ENCODE measurements around the gene CDK5. TPM values are rescaled to one million over a fixed set of nuclear protein-coding genes. Genes with fewer than 3 reads are reported as not detected.
A peak's percentile ranks its signal among the peaks of the same experiment; 100 is the strongest.

The CDK5 gene
- total and polyA plus RNA-seq, 2 of the 13 experiments (the other 11 are each of a cell fraction or from before 2014, with no cell fraction given): 16.4 to 21.3 TPM

DNA sequence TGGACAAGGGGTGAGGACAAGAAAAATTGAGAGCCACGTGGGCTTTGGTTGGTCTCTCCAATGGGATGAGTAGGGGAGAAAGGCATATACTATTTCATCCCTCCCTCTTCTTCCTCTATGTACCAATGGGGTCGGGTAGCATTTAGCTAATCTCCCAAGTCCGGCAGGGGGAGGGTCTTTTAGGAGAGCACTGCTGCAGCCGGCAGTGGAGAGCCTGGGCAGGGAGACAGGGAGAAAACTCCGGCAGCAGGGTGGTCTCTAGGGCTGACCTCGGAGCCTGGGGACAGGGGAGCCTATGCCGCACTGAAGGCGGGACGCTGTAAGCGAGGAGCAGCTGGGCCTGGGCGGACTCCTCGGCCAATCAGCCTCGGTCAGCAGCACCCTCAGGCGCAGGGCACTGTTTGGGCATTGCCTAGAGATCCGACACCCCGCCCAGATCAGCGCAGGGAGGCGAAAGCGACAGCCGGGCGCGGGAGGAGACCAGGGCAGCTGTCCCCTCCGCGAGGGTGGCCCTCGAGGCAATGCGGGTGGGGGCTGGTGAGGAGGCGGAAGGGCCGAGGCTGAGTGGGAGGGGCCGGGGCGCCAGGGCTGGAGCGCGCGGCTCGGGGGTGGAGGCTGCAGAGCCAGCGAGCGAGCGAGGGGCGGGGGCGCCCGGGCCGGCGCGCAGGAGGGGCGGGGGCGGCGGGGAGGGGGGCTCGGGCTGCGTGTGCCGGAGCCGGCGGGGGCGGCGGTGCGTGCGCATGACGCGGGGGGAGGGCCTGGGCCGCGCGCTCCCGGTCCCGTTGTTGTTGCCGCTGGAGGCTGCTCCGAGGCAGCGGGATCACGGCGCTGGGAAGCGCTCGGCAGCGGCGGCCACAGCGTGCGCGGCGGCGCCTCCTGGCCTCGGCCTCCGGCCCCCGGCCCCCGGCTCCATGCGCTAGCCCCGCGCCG is 28.3 kb upstream of the CDK5 start, which contains the start of gene AGAP3 (continued):
- TF ChIP-seq ZNF350 (CRISPR knock-in tag; IDR thresholded peaks at IDR 0.05; ENCODE audit: borderline replicate concordance, low read depth) (peak; percentile 56), FOXC1 (CRISPR knock-in tag; IDR thresholded peaks at IDR 0.05; ENCODE audit: borderline replicate concordance) (no peak), ZBTB20 (CRISPR knock-in tag; IDR thresholded peaks at IDR 0.05; ENCODE audit: borderline replicate concordance, low read depth) (no peak), BHLHE40 (IDR thresholded peaks at IDR 0.05; ENCODE audit: low read length) (no peak), IRF2 (CRISPR knock-in tag; IDR thresholded peaks at IDR 0.05) (peak; percentile 67; the same call in 1 of the 2 replicates), HNRNPH1 (optimal IDR thresholded peaks at IDR 0.05; ENCODE audit: low read depth, low read length) (no peak), MAZ (IDR thresholded peaks at IDR 0.05; ENCODE audit: borderline replicate concordance, low read depth, low read length) (peak; percentile 90), MAZ (CRISPR knock-in tag; IDR thresholded peaks at IDR 0.05; ENCODE audit: low read depth) (peak; percentile 96), ATF7-NPFF (CRISPR knock-in tag; IDR thresholded peaks at IDR 0.05; ENCODE audit: low read depth) (peak; percentile 49; the same call in 1 of the 2 replicates), NPAS2 (CRISPR knock-in tag; IDR thresholded peaks at IDR 0.05; ENCODE audit: borderline replicate concordance) (no peak), YEATS2 (CRISPR knock-in tag; IDR thresholded peaks at IDR 0.05; ENCODE audit: borderline replicate concordance) (0 out of 2 replicates have a peak, but pooled peaks have one; percentile 38), NFE2L2 (IDR thresholded peaks at IDR 0.05; ENCODE audit: low read length) (no peak), MBNL3 (CRISPR knock-in tag; conservative IDR thresholded peaks at IDR 0.05) (no peak), YY1 (IDR thresholded peaks at IDR 0.05; ENCODE audit: insufficient read depth, insufficient replicate concordance, low read depth, low read length) (peak; percentile 41), PRPF4 (IDR thresholded peaks at IDR 0.05; ENCODE audit: low read depth, low read length, poor library complexity, severe bottlenecking) (no peak), ZNF460 (CRISPR knock-in tag; IDR thresholded peaks at IDR 0.05; ENCODE audit: borderline replicate concordance) (no peak), POLR2G (IDR thresholded peaks at IDR 0.05; ENCODE audit: low read depth, low read length) (peak; percentile 91)
- TF ChIP-seq, protein P1, sequence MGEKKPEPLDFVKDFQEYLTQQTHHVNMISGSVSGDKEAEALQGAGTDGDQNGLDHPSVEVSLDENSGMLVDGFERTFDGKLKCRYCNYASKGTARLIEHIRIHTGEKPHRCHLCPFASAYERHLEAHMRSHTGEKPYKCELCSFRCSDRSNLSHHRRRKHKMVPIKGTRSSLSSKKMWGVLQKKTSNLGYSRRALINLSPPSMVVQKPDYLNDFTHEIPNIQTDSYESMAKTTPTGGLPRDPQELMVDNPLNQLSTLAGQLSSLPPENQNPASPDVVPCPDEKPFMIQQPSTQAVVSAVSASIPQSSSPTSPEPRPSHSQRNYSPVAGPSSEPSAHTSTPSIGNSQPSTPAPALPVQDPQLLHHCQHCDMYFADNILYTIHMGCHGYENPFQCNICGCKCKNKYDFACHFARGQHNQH (CRISPR knock-in tag; IDR thresholded peaks at IDR 0.05): 0 out of 2 replicates have a peak, but pooled peaks have one; percentile 51
- TF ChIP-seq, protein P2, sequence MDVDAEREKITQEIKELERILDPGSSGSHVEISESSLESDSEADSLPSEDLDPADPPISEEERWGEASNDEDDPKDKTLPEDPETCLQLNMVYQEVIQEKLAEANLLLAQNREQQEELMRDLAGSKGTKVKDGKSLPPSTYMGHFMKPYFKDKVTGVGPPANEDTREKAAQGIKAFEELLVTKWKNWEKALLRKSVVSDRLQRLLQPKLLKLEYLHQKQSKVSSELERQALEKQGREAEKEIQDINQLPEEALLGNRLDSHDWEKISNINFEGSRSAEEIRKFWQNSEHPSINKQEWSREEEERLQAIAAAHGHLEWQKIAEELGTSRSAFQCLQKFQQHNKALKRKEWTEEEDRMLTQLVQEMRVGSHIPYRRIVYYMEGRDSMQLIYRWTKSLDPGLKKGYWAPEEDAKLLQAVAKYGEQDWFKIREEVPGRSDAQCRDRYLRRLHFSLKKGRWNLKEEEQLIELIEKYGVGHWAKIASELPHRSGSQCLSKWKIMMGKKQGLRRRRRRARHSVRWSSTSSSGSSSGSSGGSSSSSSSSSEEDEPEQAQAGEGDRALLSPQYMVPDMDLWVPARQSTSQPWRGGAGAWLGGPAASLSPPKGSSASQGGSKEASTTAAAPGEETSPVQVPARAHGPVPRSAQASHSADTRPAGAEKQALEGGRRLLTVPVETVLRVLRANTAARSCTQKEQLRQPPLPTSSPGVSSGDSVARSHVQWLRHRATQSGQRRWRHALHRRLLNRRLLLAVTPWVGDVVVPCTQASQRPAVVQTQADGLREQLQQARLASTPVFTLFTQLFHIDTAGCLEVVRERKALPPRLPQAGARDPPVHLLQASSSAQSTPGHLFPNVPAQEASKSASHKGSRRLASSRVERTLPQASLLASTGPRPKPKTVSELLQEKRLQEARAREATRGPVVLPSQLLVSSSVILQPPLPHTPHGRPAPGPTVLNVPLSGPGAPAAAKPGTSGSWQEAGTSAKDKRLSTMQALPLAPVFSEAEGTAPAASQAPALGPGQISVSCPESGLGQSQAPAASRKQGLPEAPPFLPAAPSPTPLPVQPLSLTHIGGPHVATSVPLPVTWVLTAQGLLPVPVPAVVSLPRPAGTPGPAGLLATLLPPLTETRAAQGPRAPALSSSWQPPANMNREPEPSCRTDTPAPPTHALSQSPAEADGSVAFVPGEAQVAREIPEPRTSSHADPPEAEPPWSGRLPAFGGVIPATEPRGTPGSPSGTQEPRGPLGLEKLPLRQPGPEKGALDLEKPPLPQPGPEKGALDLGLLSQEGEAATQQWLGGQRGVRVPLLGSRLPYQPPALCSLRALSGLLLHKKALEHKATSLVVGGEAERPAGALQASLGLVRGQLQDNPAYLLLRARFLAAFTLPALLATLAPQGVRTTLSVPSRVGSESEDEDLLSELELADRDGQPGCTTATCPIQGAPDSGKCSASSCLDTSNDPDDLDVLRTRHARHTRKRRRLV (CRISPR knock-in tag; IDR thresholded peaks at IDR 0.05): no peak
- TF ChIP-seq, protein P3, sequence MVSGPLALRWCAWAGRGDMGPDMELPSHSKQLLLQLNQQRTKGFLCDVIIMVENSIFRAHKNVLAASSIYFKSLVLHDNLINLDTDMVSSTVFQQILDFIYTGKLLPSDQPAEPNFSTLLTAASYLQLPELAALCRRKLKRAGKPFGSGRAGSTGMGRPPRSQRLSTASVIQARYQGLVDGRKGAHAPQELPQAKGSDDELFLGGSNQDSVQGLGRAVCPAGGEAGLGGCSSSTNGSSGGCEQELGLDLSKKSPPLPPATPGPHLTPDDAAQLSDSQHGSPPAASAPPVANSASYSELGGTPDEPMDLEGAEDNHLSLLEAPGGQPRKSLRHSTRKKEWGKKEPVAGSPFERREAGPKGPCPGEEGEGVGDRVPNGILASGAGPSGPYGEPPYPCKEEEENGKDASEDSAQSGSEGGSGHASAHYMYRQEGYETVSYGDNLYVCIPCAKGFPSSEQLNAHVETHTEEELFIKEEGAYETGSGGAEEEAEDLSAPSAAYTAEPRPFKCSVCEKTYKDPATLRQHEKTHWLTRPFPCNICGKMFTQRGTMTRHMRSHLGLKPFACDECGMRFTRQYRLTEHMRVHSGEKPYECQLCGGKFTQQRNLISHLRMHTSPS (CRISPR knock-in tag; IDR thresholded peaks at IDR 0.05; ENCODE audit: low read depth): peak; percentile 68

All from HepG2 (cell line).